ENCODE data around the gene CFAP251.

The CFAP251 gene

GRCh38 chr12:121990692-121991603 is 72.6 kb downstream of the CFAP251 start:
- no peaks in the 10 kb centered on the region for H3K36me3 ChIP-seq (ENCODE audit: control insufficient read depth in 2 of 2, insufficient read depth in 2 of 2, low read length in 2 of 2)
- H3K27ac ChIP-seq (ENCODE audit: low read length): no peak overlapping the region
- H3K9me3 ChIP-seq (ENCODE audit: control insufficient read depth in 2 of 2, low read length in 2 of 2): no peaks in the 10 kb centered on the region
- H3K4me1 ChIP-seq (ENCODE audit: control insufficient read depth, insufficient read depth, low read length): no peaks in the 10 kb centered on the region
- no peak overlapping the region for H3K4me3 ChIP-seq (ENCODE audit: low read length in 2 of 2)
- H3K27me3 ChIP-seq (ENCODE audit: control insufficient read depth in 1 of 2, insufficient read depth in 2 of 2, low read length in 2 of 2): no peaks in the 10 kb centered on the region
- H3K9ac ChIP-seq (ENCODE audit: low read length in 2 of 2): no peak overlapping the region

DNA sequence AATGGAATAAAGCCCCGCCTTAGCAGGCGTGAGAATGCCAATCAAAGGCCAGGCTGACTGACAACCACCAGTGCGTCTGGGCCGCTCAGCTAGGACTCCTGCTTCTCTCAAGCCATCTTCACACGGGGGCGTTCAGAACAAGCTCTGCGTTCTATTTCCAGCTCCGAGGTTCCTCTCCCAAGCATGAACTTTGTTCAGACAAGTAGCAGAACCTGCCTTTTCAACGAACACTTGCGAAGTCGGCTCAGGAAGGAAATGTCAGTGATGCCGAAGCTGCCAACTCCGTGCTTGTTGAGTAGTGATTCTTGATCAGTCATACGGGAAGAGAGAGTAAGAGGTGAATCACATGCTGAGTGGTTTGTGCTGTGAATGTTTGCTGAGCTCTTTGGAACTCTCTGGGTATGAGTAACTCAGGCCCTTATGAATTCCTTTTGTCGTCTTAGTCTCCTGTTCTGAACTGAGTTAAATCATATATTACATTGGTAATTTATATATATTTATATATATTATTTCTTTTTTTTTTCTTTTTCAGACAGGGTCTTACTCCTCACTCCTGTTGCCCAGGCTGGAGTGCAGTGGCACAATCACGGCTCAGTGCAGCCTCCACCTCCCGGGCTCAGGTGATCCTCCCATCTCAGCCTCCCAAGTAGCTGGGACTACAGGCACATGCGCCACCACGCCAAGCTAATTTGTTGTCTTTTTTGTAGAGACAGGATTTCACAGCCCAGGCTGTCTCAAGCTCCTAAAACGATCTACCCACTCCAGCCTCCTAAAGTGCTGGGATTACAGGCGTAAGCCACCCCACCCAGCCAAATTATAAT is 73.9 kb downstream of the CFAP251 start:
- H3K9me3 ChIP-seq (ENCODE audit: control insufficient read depth in 2 of 2, low read length in 2 of 2): no peaks in the 10 kb centered on the region
- H3K27me3 ChIP-seq (ENCODE audit: control insufficient read depth in 1 of 2, insufficient read depth in 2 of 2, low read length in 2 of 2): no peaks in the 10 kb centered on the region
- H3K4me1 ChIP-seq (ENCODE audit: control insufficient read depth, insufficient read depth, low read length): no peaks in the 10 kb centered on the region
- no peak overlapping the region for H3K27ac ChIP-seq (ENCODE audit: low read length)
- no peaks in the 10 kb centered on the region for H3K36me3 ChIP-seq (ENCODE audit: control insufficient read depth in 2 of 2, insufficient read depth in 2 of 2, low read length in 2 of 2)
- H3K9ac ChIP-seq (ENCODE audit: low read length in 2 of 2): no peak overlapping the region
- H3K4me3 ChIP-seq (ENCODE audit: low read length in 2 of 2): no peak overlapping the region

GRCh38 chr12:121996050-121996944 is 77.9 kb downstream of the CFAP251 start:
- H3K9me3 ChIP-seq (ENCODE audit: control insufficient read depth in 2 of 2, low read length in 2 of 2): no peaks in the 10 kb centered on the region
- H3K27me3 ChIP-seq (ENCODE audit: control insufficient read depth in 1 of 2, insufficient read depth in 2 of 2, low read length in 2 of 2): no peaks in the 10 kb centered on the region
- no peaks in the 10 kb centered on the region for H3K36me3 ChIP-seq (ENCODE audit: control insufficient read depth in 2 of 2, insufficient read depth in 2 of 2, low read length in 2 of 2)
- no peaks in the 10 kb centered on the region for H3K4me1 ChIP-seq (ENCODE audit: control insufficient read depth, insufficient read depth, low read length)
- H3K27ac ChIP-seq (ENCODE audit: low read length): no peak overlapping the region
- H3K4me3 ChIP-seq (ENCODE audit: low read length in 2 of 2): no peak overlapping the region
- no peak overlapping the region for H3K9ac ChIP-seq (ENCODE audit: low read length in 2 of 2)

DNA sequence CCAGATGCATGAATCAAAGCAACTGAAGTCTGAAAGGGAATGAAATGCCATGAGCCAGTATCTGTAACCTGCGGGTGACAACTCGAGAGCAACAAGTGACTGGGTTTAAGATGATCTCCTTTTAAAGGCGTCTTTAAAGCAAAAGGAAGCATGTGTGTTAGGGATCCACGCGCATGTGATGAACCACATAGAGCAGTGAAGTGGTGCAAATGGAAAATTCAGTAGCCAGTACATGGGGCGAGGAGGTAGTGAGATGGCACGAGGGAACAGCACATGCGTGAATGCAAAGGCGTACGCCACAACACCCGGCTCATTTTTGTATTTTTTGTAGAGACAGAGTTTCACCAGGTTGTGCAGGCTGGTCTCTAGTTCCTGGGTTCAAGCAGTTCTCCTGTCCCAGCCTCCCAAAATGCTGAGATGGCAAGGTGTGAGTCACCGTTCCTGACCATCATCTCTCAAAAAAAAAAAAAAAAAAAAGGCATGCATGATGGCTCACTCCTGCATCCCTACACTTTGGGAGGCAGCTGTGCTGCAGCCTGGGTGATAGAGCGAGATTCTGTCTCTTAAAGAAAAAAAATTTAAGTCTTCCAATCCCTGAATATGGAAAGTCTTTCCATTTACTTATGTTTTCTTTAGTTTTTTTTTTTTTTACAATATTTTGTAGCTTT is 78.7 kb downstream of the CFAP251 start:
- Histone ChIP-seq H3K4me1 (ENCODE audit: control insufficient read depth, insufficient read depth, low read length) (no peaks in the 10 kb centered on the region), H3K27ac (ENCODE audit: low read length) (no peak overlapping the region)

GRCh38 chr12:122001466-122002209 is 83.2 kb downstream of the CFAP251 start:
- no peaks in the 10 kb centered on the region for H3K9me3 ChIP-seq (ENCODE audit: control insufficient read depth in 2 of 2, low read length in 2 of 2)
- H3K4me3 ChIP-seq (ENCODE audit: low read length in 2 of 2): no peak overlapping the region
- no peak overlapping the region for H3K27ac ChIP-seq (ENCODE audit: low read length)
- H3K27me3 ChIP-seq (ENCODE audit: control insufficient read depth in 1 of 2, insufficient read depth in 2 of 2, low read length in 2 of 2): no peaks in the 10 kb centered on the region
- H3K36me3 ChIP-seq (ENCODE audit: control insufficient read depth in 2 of 2, insufficient read depth in 2 of 2, low read length in 2 of 2): no peaks in the 10 kb centered on the region
- H3K4me1 ChIP-seq (ENCODE audit: control insufficient read depth, insufficient read depth, low read length): no peaks in the 10 kb centered on the region
- H3K9ac ChIP-seq (ENCODE audit: low read length in 2 of 2): no peak overlapping the region

More for the DNA sequence above, 78.7 kb downstream of the CFAP251 start:
- no peak overlapping the region for H3K4me3 ChIP-seq (ENCODE audit: low read length in 2 of 2)
- no peaks in the 10 kb centered on the region for H3K9me3 ChIP-seq (ENCODE audit: control insufficient read depth in 2 of 2, low read length in 2 of 2)
- H3K9ac ChIP-seq (ENCODE audit: low read length in 2 of 2): no peak overlapping the region
- H3K27me3 ChIP-seq (ENCODE audit: control insufficient read depth in 1 of 2, insufficient read depth in 2 of 2, low read length in 2 of 2): no peaks in the 10 kb centered on the region
- no peaks in the 10 kb centered on the region for H3K36me3 ChIP-seq (ENCODE audit: control insufficient read depth in 2 of 2, insufficient read depth in 2 of 2, low read length in 2 of 2)

DNA sequence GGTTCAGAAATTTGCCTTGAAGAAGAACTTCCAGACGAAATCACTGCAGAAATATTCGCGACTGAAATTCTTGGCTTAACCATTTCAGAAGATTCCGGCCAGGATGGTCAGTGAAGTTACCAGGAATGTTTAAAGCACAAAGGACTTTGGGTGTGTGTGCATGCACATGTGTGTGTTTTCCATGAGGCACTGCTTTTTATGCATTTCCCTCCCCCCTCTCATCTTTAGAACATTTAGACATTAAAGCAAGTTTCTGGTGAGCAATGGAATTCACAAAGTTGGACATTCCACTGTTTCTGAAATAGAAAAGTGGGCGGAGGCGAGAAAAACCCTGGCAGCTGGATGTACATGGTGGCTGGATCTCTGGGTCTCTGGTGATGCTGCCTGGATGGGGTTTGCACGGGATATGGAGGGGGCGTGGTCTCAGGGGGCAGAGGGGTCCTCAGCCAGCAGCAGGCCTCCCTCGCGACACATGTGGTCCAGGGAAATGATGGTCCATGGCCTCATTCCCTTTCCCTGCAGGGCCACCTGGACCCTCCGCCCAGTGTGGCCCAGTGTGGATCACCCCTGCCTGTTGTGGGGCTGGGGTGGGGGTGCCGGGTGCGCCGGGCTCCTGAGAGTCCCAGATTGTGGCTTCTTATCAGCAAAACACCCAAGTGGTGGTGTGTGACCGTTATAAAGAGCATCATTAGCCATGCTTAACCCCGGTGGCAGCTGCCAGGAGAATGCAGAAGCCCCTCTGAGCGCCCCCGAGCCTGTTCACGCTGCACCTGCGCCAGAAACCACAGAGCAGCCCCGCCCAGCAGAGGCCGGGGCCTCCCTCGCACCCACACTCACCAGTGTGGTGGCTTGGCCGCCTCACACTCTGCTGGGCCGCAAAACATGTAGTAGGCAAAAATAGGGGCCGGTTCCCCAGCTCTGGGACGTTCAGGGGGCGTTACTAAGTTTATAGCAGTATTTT is 85.5 kb downstream of the CFAP251 start:
- no peak overlapping the region for H3K4me3 ChIP-seq (ENCODE audit: low read length in 2 of 2)
- H3K27ac ChIP-seq (ENCODE audit: low read length): no peak overlapping the region
- no peaks in the 10 kb centered on the region for H3K4me1 ChIP-seq (ENCODE audit: control insufficient read depth, insufficient read depth, low read length)
- no peaks in the 10 kb centered on the region for H3K9me3 ChIP-seq (ENCODE audit: control insufficient read depth in 2 of 2, low read length in 2 of 2)
- no peak overlapping the region for H3K9ac ChIP-seq (ENCODE audit: low read length in 2 of 2)
- H3K36me3 ChIP-seq (ENCODE audit: control insufficient read depth in 2 of 2, insufficient read depth in 2 of 2, low read length in 2 of 2): no peaks in the 10 kb centered on the region
- H3K27me3 ChIP-seq (ENCODE audit: control insufficient read depth in 1 of 2, insufficient read depth in 2 of 2, low read length in 2 of 2): no peaks in the 10 kb centered on the region

GRCh38 chr12:122004633-122005071 is 86.3 kb downstream of the CFAP251 start:
- Histone ChIP-seq H3K9me3 (ENCODE audit: control insufficient read depth in 2 of 2, low read length in 2 of 2) (no peaks in the 10 kb centered on the region), H3K4me1 (ENCODE audit: control insufficient read depth, insufficient read depth, low read length) (no peaks in the 10 kb centered on the region), H3K36me3 (ENCODE audit: control insufficient read depth in 2 of 2, insufficient read depth in 2 of 2, low read length in 2 of 2) (no peaks in the 10 kb centered on the region), H3K27ac (ENCODE audit: low read length) (no peak overlapping the region), H3K27me3 (ENCODE audit: control insufficient read depth in 1 of 2, insufficient read depth in 2 of 2, low read length in 2 of 2) (no peaks in the 10 kb centered on the region), H3K9ac (ENCODE audit: low read length in 2 of 2) (no peak overlapping the region), H3K4me3 (ENCODE audit: low read length in 2 of 2) (no peak overlapping the region)

DNA sequence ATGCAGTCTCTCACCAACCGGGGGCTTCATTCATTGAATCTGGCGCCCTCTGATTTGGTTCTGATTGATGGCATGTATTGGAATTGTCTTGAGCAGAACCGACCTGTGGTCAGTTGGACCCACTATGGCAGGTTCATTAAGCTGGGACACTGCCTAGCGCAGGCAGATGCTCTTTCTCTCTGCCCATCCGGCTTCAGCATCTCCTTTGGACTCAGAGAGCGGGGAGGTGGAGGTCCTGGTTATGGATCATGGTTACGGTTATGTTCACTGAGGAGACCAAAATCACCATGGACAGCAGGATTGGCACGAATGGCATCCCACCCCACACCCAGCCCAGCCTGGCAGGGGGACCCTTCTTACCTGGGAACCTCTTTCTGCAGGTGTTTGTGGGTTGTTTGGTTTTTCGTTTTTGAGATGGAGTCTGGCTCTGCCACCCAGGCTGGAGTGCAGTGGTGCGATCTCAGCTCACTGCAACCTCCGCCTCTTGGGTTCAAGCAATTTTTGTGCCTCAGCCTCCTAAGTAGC is 86.9 kb downstream of the CFAP251 start:
- Histone ChIP-seq H3K36me3 (ENCODE audit: control insufficient read depth in 2 of 2, insufficient read depth in 2 of 2, low read length in 2 of 2) (no peaks in the 10 kb centered on the region), H3K9me3 (ENCODE audit: control insufficient read depth in 2 of 2, low read length in 2 of 2) (no peaks in the 10 kb centered on the region), H3K4me3 (ENCODE audit: low read length in 2 of 2) (no peak overlapping the region), H3K27me3 (ENCODE audit: control insufficient read depth in 1 of 2, insufficient read depth in 2 of 2, low read length in 2 of 2) (no peaks in the 10 kb centered on the region), H3K4me1 (ENCODE audit: control insufficient read depth, insufficient read depth, low read length) (no peaks in the 10 kb centered on the region), H3K27ac (ENCODE audit: low read length) (no peak overlapping the region), H3K9ac (ENCODE audit: low read length in 2 of 2) (no peak overlapping the region)

All from stomach smooth muscle (tissue), 2 donors.